HUES48 (cell line): ENCODE data around the gene PLCB1.

Experiments
- H3K27ac ChIP-seq: one replicate; pipeline ENCODE4 v1.7.0; 2013; ENCODE audit warnings: low read depth, low read length, inconsistent platforms
- H3K27me3 ChIP-seq: 2 replicates; pipeline ENCODE4 v1.6.1; 2013; ENCODE audit warnings: mild to moderate bottlenecking, low read length; ENCODE audit not compliant: control insufficient read depth, insufficient read depth
- H3K36me3 ChIP-seq: 2 replicates; pipeline ENCODE4 v1.6.1; 2013; ENCODE audit warnings: low read length; ENCODE audit not compliant: control insufficient read depth, insufficient read depth
- H3K4me1 ChIP-seq: 2 replicates; pipeline ENCODE4 v1.6.1; 2013; ENCODE audit warnings: mild to moderate bottlenecking, low read length; ENCODE audit not compliant: control insufficient read depth, insufficient read depth
- H3K4me3 ChIP-seq: 2 replicates; pipeline ENCODE4 v1.5.1; 2013; ENCODE audit warnings: mild to moderate bottlenecking, low read depth, low read length
- H3K9ac ChIP-seq: 2 replicates; pipeline ENCODE4 v1.6.1; 2013; ENCODE audit warnings: mild to moderate bottlenecking, low read depth, low read length, moderate library complexity
- H3K9me3 ChIP-seq: 2 replicates; pipeline ENCODE4 v1.6.1; 2013; ENCODE audit warnings: low read length; ENCODE audit not compliant: control insufficient read depth, insufficient read depth

PLCB1 gene

DNA sequence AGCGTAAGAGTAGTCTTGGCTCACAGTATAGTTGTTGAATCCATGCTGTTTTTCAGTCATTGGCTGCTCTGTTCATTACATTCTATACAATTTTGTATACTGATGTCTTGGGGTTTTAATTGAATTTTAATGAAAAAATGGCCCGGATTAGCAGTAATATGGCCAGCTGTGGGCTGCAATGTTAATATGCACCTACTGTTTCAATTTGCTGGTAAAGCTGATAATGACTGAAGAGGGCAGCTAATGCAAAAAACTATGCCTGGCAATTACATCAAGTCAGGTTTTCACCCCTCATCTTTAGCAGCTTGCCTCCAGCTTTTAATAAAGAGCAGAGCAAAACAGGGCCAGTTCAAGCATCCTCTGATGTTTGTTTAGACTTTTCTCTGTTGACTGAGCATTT, 394.5 kb downstream of the PLCB1 start:
- H3K4me1 ChIP-seq: peaks cover 12% of the 10 kb centered on the region

DNA sequence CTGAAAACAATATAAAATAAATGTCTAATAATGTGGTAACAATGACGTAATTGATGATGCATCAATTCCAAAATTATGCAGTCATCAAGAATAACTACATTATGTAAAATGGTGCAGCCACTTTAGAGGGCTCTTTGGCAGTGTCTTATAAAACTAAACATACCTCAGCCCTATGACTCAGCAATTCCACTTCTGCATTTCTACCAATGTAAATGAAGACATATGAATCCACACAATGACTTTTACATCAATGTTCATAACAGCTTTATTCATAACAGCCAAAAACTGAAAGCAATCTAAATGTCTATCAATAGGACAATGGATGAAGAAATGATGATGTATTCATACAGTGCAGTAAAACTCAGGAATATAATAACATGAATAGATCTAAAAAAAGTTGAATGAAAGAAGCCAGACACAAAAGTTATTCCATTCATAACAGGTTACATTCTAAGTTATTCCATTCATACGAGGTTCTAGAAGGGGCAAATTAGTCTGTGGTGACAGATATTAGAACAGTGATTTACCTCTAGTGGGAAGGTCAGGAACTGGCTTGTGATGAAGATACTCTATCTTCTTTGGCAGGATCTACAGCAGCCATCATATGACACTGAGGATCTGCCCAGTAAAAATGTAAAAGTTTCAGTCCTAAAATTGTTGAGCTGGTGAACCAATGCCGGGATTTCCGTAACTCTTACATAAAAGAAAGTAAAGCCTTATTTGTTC, 396.1 kb downstream of the PLCB1 start:
- Histone ChIP-seq H3K9ac (no peak overlapping the region), H3K36me3 (no peaks in the 10 kb centered on the region), H3K9me3 (no peaks in the 10 kb centered on the region), H3K27me3 (no peaks in the 10 kb centered on the region), H3K4me3 (no peak overlapping the region), H3K27ac (no peak overlapping the region), H3K4me1 (peaks cover 12% of the 10 kb centered on the region)

More for the DNA sequence above, 394.5 kb downstream of the PLCB1 start:
- Histone ChIP-seq H3K4me3 (no peak overlapping the region), H3K27me3 (no peaks in the 10 kb centered on the region), H3K27ac (no peak overlapping the region), H3K9ac (no peak overlapping the region), H3K9me3 (no peaks in the 10 kb centered on the region), H3K36me3 (no peaks in the 10 kb centered on the region)

DNA sequence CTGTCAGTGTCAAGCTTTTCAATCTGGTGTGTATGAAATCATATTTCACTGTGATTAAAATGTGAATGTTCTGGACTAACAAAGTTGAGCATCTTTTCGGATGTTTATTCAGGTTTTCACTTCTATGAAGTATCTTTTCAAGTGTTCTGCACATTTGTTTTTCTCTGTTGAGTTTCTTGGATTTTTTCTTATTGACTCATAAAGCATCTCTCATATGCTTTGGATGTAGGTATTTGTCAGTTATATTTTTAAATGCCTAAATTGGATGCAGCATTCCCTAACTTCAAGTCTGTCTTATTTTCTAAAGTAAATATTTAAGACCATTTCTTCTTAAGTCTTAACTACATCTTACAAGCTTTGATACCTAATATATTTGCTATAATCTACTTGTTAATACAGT, 398.0 kb downstream of the PLCB1 start:
- Histone ChIP-seq H3K4me3 (no peak overlapping the region), H3K4me1 (peaks cover 7% of the 10 kb centered on the region)

DNA sequence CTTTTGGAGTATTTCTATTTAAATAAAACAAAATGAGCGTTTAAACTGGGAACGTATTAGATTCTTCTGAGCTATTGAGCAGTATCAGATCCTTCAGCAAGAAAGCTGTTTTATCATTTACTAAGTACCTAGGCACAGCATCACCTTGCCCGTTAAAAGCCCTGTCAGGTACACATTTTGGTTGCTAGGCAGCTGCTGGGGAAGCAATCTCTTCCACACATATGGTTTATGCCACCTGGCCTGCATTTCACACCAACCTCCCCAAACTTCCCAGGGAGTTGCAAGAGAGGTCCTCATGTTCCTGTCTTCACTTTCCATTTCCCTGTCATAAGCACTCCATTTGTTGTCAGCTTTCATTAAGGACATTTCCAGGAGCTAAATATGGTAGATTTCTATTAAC, 400.1 kb downstream of the PLCB1 start:
- H3K4me1 ChIP-seq: peaks cover 7% of the 10 kb centered on the region; the same call in 1 of the 2 replicates
- no peak overlapping the region for H3K9ac ChIP-seq
- H3K27me3 ChIP-seq: no peaks in the 10 kb centered on the region
- H3K4me3 ChIP-seq: no peak overlapping the region
- no peaks in the 10 kb centered on the region for H3K36me3 ChIP-seq
- no peak overlapping the region for H3K27ac ChIP-seq
- H3K9me3 ChIP-seq: no peaks in the 10 kb centered on the region

More for the DNA sequence above, 398.0 kb downstream of the PLCB1 start:
- H3K27ac ChIP-seq: no peak overlapping the region
- no peaks in the 10 kb centered on the region for H3K9me3 ChIP-seq
- no peak overlapping the region for H3K9ac ChIP-seq
- H3K27me3 ChIP-seq: no peaks in the 10 kb centered on the region
- no peaks in the 10 kb centered on the region for H3K36me3 ChIP-seq

DNA sequence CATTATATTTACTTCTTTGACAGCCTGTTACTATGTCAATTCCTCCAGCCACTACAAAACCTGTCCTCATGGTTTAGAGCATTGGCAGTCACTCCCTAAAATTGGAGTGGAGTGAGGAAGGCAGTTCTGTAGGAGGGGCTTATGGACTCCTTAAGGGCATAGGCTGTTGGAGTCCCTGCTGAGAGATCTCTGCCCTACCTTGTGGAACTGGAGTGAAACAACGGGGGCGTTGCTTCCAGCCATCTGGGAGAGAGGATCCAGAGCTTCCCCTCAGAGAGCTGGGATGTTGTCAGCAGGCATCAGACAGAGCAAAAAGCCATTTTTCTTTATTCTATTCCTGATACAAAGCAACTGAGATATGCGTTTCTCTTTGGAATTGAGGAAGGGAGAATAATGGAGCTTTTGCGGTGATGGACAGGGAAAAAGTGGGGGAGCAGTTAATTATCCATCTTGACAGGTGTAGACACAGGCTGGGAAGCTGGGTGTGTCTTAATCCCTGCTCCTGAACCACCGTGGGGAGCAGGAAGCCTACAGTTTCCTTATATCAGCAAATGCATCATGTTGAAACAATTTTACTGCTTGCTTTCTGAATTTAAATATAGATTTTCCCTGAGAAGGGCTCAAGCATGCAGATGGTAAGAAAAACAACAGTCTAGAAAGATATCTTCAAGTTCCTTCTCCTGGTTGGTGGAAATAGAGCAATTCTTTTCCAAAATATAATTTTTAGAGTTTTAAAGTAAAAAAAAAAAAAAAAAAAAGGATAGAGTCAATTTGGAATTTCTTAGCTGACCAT, 402.5 kb downstream of the PLCB1 start:
- Histone ChIP-seq H3K9me3 (no peaks in the 10 kb centered on the region), H3K4me3 (no peak overlapping the region), H3K27ac (no peak overlapping the region), H3K4me1 (peaks cover 7% of the 10 kb centered on the region; the same call in 1 of the 2 replicates), H3K36me3 (no peaks in the 10 kb centered on the region), H3K27me3 (no peaks in the 10 kb centered on the region), H3K9ac (no peak overlapping the region)

DNA sequence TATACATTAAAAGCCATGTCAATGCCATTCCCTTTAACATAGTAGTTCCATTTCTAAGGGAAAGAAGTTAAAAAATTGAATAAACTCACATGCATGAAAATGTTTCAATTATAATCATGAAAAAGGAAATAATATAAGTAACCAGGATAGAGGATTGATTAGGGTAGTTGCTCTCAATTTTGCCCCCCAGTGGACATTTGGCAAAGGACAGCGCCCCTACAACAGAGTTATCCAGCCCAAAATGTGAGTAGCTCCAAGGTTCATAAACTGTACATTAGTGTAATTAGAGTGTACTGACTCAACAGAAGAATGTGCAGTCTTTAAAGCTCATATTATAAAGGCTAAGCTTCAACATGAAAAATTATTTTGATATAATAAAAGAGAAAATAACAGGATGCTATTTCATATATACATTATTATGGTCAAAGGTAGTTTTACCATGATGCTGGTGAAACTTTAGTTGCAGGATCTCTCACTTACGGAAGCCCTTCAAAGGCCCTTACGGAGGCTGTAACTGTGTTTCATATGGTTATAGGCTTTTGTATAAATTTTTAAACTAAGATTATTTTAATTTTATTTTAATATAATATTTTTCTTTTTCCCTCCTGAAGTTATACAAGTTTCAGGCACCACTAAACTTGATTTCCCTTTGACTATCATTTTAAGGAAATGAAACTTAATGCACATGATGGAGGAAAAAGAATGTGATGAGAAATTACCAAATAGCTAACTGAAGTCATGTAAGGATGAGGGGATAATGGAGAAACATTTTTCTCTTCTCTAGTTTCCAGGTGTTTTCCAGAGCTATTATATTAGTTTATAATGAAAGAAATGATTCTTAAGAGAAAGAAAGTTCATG, 403.6 kb downstream of the PLCB1 start:
- Histone ChIP-seq H3K27ac (no peak overlapping the region), H3K27me3 (no peaks in the 10 kb centered on the region), H3K4me1 (peaks cover 7% of the 10 kb centered on the region; the same call in 1 of the 2 replicates), H3K4me3 (no peak overlapping the region), H3K9ac (no peak overlapping the region), H3K36me3 (no peaks in the 10 kb centered on the region), H3K9me3 (no peaks in the 10 kb centered on the region)

DNA sequence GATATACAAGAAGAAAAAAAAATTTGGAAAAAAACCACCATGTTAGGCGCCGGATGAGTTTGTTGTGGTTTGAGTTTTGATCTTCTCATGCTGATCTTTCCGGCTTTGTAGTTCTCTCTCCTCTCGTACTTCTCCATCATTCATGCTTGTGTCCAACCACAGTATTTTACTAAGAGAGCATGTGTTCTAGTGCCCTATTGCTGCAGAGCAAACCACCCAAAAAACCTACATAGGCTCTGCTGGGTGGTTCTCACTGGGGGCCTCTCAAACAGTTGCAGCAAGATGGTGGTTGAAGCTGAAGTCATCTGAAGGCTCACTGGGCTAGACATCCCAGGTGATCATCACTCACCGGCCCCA, 404.2 kb downstream of the PLCB1 start:
- H3K9me3 ChIP-seq: no peaks in the 10 kb centered on the region
- H3K27me3 ChIP-seq: no peaks in the 10 kb centered on the region
- H3K4me3 ChIP-seq: no peak overlapping the region
- H3K9ac ChIP-seq: no peak overlapping the region
- no peaks in the 10 kb centered on the region for H3K36me3 ChIP-seq
- H3K27ac ChIP-seq: no peak overlapping the region
- peaks cover 7% of the 10 kb centered on the region; the same call in 1 of the 2 replicates for H3K4me1 ChIP-seq

DNA sequence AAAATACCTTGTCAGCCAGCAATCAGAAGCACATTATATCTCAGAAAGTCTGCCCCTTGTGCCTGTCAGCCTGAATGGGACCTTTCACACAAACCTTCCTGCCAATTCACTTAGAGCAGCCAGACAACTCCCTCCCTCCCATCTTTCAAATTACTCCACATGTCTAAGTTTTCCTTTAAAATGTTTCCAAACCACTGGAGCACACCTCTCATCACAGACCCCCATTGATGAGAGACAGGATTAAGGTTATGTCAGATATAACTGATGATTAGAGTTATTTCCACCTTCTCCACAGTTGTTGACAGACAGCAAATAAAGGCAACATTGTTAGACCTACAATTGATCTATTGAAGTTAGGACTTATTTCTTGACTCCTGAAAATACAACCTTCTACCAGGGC, 408.4 kb downstream of the PLCB1 start:
- Histone ChIP-seq H3K4me1 (no peaks in the 10 kb centered on the region), H3K36me3 (no peaks in the 10 kb centered on the region), H3K4me3 (no peak overlapping the region), H3K27ac (no peak overlapping the region), H3K9me3 (no peaks in the 10 kb centered on the region), H3K9ac (no peak overlapping the region), H3K27me3 (no peaks in the 10 kb centered on the region)

DNA sequence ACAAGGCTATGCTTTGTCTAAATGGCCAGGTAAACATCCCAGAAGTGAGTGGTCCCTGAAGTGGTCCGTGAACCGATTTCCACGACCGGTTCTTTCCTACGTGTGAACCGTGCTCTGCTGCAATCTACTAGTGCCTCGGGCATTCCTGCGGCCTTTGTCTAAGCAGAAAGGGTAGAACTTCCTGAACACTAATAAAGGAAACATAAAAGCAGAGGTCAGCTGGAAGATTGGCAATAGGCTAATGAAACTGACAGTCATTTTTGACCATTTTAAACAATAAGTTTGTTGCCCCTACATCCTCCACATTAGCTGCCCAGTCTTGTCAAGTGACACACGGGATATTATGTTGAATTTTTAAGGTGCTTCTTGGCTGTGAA, 410.0 kb downstream of the PLCB1 start:
- H3K4me1 ChIP-seq: no peaks in the 10 kb centered on the region
- H3K9me3 ChIP-seq: no peaks in the 10 kb centered on the region
- no peak overlapping the region for H3K4me3 ChIP-seq
- no peak overlapping the region for H3K9ac ChIP-seq
- no peak overlapping the region for H3K27ac ChIP-seq
- no peaks in the 10 kb centered on the region for H3K36me3 ChIP-seq
- H3K27me3 ChIP-seq: no peaks in the 10 kb centered on the region

DNA sequence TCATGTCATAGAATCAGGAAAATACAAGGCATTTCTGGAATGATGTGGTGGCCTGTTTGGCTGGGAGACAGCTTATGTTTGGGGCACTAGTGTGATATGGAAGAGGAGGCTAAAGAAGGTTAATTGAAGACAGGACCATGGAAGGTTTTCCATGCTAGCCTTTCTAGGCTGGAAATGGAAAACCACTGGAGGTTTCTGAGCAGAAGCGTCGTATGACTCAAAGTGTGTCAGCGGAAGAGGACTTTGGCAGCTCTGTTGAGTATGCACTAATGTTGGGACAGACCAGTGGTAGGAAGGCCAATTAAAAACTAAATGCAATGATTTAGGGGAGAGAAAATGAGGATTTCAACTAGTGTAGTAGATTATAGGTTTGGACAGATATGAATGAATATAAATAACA, 413.1 kb downstream of the PLCB1 start:
- Histone ChIP-seq H3K27ac (no peak overlapping the region), H3K4me1 (no peaks in the 10 kb centered on the region), H3K4me3 (no peak overlapping the region), H3K9ac (no peak overlapping the region), H3K9me3 (no peaks in the 10 kb centered on the region), H3K27me3 (no peaks in the 10 kb centered on the region), H3K36me3 (no peaks in the 10 kb centered on the region)
